ENCODE measurements around the gene CNOT4.

GRCh38 chr7:135448753-135449152, 61.1 kb downstream of the CNOT4 start:
- no peak for TF ChIP-seq POLR2A (IDR thresholded peaks at IDR 0.05)
- TF ChIP-seq CTCF (IDR thresholded peaks at IDR 0.05), result no peak
